Loucy (cell line): Measurements from ENCODE around the gene SERGEF.

Experiments
- H2AFZ ChIP-seq: fragments of 200-600 bp; sonication (generic); 2 replicates; pipeline ENCODE4 v1.6.0; 2016; ENCODE audit warnings: antibody characterized with exemption, mild to moderate bottlenecking, low read length, moderate library complexity
- H3F3A ChIP-seq: fragments of 200-600 bp; 2 replicates; pipeline ENCODE4 v1.6.0; 2016; ENCODE audit warnings: antibody characterized with exemption, low read depth, mild to moderate bottlenecking
- H3K27me3 ChIP-seq: fragments of 200-600 bp; sonication (generic); 2 replicates; pipeline ENCODE4 v1.6.1; 2014; ENCODE audit warnings: low read length, mild to moderate bottlenecking; ENCODE audit not compliant: insufficient read depth, poor library complexity, severe bottlenecking
- H3K36me3 ChIP-seq: fragments of 200-600 bp; sonication (generic); 2 replicates; pipeline ENCODE4 v1.6.1; 2016; ENCODE audit warnings: low read length; ENCODE audit not compliant: insufficient read depth
- H3K4me1 ChIP-seq: fragments of 200-600 bp; sonication (generic); 2 replicates; pipeline ENCODE4 v1.5.1; 2014; ENCODE audit warnings: low read length, mild to moderate bottlenecking; ENCODE audit not compliant: insufficient read depth, poor library complexity, severe bottlenecking
- H3K4me2 ChIP-seq: fragments of 200-600 bp; sonication (generic); 2 replicates; pipeline ENCODE4 v1.6.0; 2014; ENCODE audit warnings: antibody characterized with exemption, low read length, low read depth, mild to moderate bottlenecking; ENCODE audit not compliant: poor library complexity, severe bottlenecking
- H3K4me3 ChIP-seq: fragments of 200-600 bp; sonication (generic); 2 replicates; pipeline ENCODE4 v1.5.1; 2014; ENCODE audit warnings: low read length, mild to moderate bottlenecking, mixed read lengths; ENCODE audit not compliant: poor library complexity, severe bottlenecking
- H3K79me2 ChIP-seq: fragments of 200-600 bp; sonication (generic); 2 replicates; pipeline ENCODE4 v1.6.1; 2014; ENCODE audit warnings: low read length; ENCODE audit not compliant: insufficient read depth
- H3K9ac ChIP-seq: fragments of 200-600 bp; sonication (generic); 2 replicates; pipeline ENCODE4 v1.6.0; 2014; ENCODE audit warnings: mild to moderate bottlenecking, low read depth, low read length, moderate library complexity; ENCODE audit not compliant: poor library complexity, severe bottlenecking
- H3K9me2 ChIP-seq: fragments of 200-600 bp; sonication (generic); replicated peaks from 2 replicates; pipeline ENCODE4 v1.6.1; 2016; ENCODE audit warnings: low read depth, low read length, mixed read lengths
- H3K9me3 ChIP-seq: fragments of 200-600 bp; sonication (generic); 2 replicates; pipeline ENCODE4 v1.6.1; 2014; ENCODE audit warnings: mild to moderate bottlenecking, antibody characterized with exemption, low read length, low read depth; ENCODE audit not compliant: insufficient read depth
- H4K20me1 ChIP-seq: fragments of 200-600 bp; sonication (generic); 2 replicates; pipeline ENCODE4 v1.6.0; 2014; ENCODE audit warnings: antibody characterized with exemption, low read length, mild to moderate bottlenecking; ENCODE audit not compliant: insufficient read depth, poor library complexity, severe bottlenecking
- EZH2phosphoT487 ChIP-seq: fragments of 200-600 bp; IDR thresholded peaks from 2 replicates; pipeline ENCODE4 v1.6.1; 2018; ENCODE audit warnings: antibody characterized with exemption, mild to moderate bottlenecking, moderate library complexity, borderline replicate concordance
- TF ChIP-seq, protein P1 (sequence below): fragments of 200-600 bp; sonication (generic); conservative IDR thresholded peaks from 2 replicates; pipeline ENCODE4 v1.5.1; 2014; ENCODE audit warnings: mild to moderate bottlenecking, antibody characterized with exemption, low read length

The SERGEF gene

DNA sequence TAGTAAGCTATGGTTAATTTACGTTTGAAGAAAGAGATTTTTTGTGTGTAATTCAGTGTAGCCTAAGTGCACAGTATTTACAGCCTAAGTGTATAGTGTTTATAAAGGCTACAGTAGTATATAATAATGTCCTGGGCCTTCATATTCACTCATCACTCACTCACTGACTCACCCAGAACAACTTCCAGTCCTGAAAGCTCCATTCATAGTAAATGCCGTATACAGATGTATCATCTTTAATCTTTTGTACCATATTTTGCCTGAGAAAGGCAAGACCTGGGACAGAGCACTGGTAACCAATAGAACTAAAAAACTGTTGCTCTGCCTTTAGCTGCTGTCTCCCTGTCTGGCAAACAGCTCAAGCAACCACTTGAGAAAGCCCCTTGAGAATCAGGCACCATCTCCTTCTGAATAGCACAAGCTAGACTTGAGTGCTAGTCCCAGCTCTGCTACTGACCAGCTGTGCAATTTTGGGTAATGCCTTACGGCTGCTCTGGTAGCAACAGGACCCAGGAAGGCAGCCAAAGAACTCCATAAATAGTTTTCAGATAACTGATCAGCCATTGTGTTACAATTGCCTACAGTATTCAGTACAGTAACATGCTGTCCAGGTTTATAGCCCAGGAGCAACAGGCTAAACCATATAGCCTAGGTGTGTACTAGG lies 146.9 kb downstream of the SERGEF start:
- no peak for TF ChIP-seq EZH2phosphoT487
- TF ChIP-seq, protein P1, sequence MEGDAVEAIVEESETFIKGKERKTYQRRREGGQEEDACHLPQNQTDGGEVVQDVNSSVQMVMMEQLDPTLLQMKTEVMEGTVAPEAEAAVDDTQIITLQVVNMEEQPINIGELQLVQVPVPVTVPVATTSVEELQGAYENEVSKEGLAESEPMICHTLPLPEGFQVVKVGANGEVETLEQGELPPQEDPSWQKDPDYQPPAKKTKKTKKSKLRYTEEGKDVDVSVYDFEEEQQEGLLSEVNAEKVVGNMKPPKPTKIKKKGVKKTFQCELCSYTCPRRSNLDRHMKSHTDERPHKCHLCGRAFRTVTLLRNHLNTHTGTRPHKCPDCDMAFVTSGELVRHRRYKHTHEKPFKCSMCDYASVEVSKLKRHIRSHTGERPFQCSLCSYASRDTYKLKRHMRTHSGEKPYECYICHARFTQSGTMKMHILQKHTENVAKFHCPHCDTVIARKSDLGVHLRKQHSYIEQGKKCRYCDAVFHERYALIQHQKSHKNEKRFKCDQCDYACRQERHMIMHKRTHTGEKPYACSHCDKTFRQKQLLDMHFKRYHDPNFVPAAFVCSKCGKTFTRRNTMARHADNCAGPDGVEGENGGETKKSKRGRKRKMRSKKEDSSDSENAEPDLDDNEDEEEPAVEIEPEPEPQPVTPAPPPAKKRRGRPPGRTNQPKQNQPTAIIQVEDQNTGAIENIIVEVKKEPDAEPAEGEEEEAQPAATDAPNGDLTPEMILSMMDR, result no peak
- Histone ChIP-seq H3K9me3 (peaks cover 5% of the 10 kb centered on the region; the same call in 1 of the 2 replicates), H3K36me3 (peaks cover 7% of the 10 kb centered on the region; the same call in 1 of the 2 replicates), H4K20me1 (no peaks in the 10 kb centered on the region), H3K9me2 (no peaks in the 10 kb centered on the region), H3K79me2 (no peaks in the 10 kb centered on the region), H3F3A (no peaks in the 10 kb centered on the region), H3K4me2 (no peak overlapping the region), H3K27me3 (no peaks in the 10 kb centered on the region), H3K9ac (no peak overlapping the region), H3K4me1 (no peaks in the 10 kb centered on the region), H3K4me3 (no peak overlapping the region), H2AFZ (no peak overlapping the region)

- no peak overlapping the region for H3K4me2 ChIP-seq
- TF ChIP-seq, protein P1, result peak; percentile 69
- TF ChIP-seq EZH2phosphoT487, result no peak
- no peaks in the 10 kb centered on the region for H4K20me1 ChIP-seq
- no peak overlapping the region for H2AFZ ChIP-seq
- H3K36me3 ChIP-seq, result peaks cover 7% of the 10 kb centered on the region; the same call in 1 of the 2 replicates
- no peaks in the 10 kb centered on the region for H3K4me1 ChIP-seq
- peaks cover 5% of the 10 kb centered on the region; the same call in 1 of the 2 replicates for H3K9me3 ChIP-seq
- H3F3A ChIP-seq, result no peaks in the 10 kb centered on the region
- H3K4me3 ChIP-seq, result no peak overlapping the region
- no peak overlapping the region for H3K9ac ChIP-seq
- no peaks in the 10 kb centered on the region for H3K79me2 ChIP-seq
- no peaks in the 10 kb centered on the region for H3K9me2 ChIP-seq
- no peaks in the 10 kb centered on the region for H3K27me3 ChIP-seq
Observed at GRCh38 chr11:17864478-17864941, 148.3 kb downstream of the SERGEF start.

DNA sequence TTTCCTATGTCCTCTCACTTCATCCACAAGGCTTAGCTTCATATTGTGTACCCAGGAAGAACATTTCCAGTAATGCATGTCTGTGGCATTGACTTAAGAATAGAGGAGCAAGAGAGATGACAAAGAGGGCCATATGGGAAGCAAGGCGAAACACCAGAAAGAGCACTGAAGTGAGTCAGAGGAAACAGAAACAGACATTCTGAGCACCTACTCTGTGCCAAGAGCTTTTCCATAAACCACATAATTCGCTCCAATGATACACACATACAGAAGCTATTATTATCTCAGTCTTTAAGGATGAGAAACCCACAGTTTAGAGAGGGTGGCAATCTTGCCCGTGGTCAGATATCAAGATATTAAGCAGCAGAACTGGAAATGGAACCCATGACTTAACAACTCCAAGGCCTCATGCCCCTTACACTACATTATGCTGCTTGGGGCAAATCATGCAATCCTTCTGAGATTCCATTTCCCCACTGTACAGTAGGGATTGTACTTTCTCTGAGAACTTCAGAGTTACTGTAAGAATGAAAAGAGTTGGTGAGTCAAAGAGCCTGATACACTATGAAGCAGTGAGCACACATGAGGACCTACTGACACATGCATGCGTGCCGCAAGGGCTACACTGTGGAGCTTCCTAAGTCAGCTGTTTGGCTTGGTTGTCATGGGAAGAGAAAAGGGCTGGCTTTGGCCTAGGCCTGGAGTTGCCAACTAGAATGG lies 151.7 kb downstream of the SERGEF start:
- no peaks in the 10 kb centered on the region for H3F3A ChIP-seq
- no peaks in the 10 kb centered on the region for H3K9me3 ChIP-seq
- H3K36me3 ChIP-seq, result peaks cover 6% of the 10 kb centered on the region; the same call in 1 of the 2 replicates
- H3K4me1 ChIP-seq, result peaks cover 6% of the 10 kb centered on the region
- H3K9me2 ChIP-seq, result no peaks in the 10 kb centered on the region
- H3K4me2 ChIP-seq, result no peak overlapping the region
- H3K79me2 ChIP-seq, result no peaks in the 10 kb centered on the region
- no peaks in the 10 kb centered on the region for H4K20me1 ChIP-seq
- H3K27me3 ChIP-seq, result no peaks in the 10 kb centered on the region
- no peak overlapping the region for H2AFZ ChIP-seq
- no peak overlapping the region for H3K4me3 ChIP-seq
- H3K9ac ChIP-seq, result no peak overlapping the region
- TF ChIP-seq, protein P1, result no peak
- no peak for TF ChIP-seq EZH2phosphoT487
